Measurements from ENCODE around the gene SPEM1. TPM values are rescaled to one million over a fixed set of nuclear protein-coding genes. Genes with fewer than 3 reads are reported as not detected.
"Not testable (repeated sequence)": the region's sequence is repeated elsewhere in the genome, so short reads cannot be mapped to it uniquely, and the experiment has no call there.

The SPEM1 gene
- total and polyA plus RNA-seq, 7 donors: 0.06 TPM; not detected in 6

DNA sequence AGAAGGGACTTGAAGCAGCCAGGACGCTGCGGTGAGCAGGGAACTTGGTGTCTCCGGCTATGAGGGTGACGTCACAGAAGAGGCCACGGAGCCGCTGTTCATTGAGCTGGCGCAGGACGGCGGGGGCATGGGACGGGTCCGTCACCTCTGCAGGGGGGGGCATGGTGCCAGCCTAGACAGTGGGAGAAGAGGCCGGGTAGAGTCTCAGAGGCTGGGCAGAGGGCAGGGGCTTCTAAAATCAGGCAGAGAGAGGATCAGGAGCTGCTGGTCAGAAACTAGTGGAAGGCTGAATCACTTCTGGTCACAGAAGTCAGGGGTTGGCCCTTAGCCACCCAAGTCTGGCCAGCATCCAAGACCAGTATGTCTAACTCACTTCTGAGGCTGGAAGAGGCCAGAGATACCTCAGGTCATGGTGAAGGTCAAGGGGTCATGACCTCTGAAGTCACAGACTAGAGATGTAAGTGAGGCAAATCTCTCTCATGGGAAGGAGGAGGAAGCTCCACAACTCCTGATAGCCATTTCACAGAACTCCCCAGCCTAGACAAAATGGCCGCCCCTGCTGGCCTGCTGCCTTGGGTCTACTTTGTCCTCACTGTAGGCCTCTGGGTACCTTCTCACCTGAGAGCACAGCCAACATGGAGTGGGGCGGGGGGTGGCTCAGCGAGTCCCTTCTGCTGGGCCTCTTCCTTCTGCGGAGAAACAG, 46.7 kb downstream of the SPEM1 start:
- H3K9me3 ChIP-seq: no peaks in the 10 kb centered on the region
- DNase-seq (peak; percentile 83 to 90), ATAC-seq (peak; percentile 62 to 73 (median 66))
- peaks cover 31% of the 10 kb centered on the region for H3K4me1 ChIP-seq
- peaks cover 0 to 44% of the 10 kb centered on the region in 2 donors for H3K36me3 ChIP-seq (ENCODE audit: insufficient read depth in 1 of 2, low read depth in 1 of 2)
- H3K27ac ChIP-seq: peak overlapping the region; percentile 66
- WGBS, 3 donors: 40 to 68% (median 48%) methylated on average over 15 to 16 of the region's 16 CpGs
- no peak overlapping the region for H3K4me3 ChIP-seq
- no peaks in the 10 kb centered on the region for H3K27me3 ChIP-seq (ENCODE audit: insufficient read depth in 3 of 3, low read length in 2 of 3)
- TF ChIP-seq, protein P1, sequence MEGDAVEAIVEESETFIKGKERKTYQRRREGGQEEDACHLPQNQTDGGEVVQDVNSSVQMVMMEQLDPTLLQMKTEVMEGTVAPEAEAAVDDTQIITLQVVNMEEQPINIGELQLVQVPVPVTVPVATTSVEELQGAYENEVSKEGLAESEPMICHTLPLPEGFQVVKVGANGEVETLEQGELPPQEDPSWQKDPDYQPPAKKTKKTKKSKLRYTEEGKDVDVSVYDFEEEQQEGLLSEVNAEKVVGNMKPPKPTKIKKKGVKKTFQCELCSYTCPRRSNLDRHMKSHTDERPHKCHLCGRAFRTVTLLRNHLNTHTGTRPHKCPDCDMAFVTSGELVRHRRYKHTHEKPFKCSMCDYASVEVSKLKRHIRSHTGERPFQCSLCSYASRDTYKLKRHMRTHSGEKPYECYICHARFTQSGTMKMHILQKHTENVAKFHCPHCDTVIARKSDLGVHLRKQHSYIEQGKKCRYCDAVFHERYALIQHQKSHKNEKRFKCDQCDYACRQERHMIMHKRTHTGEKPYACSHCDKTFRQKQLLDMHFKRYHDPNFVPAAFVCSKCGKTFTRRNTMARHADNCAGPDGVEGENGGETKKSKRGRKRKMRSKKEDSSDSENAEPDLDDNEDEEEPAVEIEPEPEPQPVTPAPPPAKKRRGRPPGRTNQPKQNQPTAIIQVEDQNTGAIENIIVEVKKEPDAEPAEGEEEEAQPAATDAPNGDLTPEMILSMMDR (IDR thresholded peaks at IDR 0.05): no peak
- intact Hi-C loops (cut with DNase I): no loop called here

DNA sequence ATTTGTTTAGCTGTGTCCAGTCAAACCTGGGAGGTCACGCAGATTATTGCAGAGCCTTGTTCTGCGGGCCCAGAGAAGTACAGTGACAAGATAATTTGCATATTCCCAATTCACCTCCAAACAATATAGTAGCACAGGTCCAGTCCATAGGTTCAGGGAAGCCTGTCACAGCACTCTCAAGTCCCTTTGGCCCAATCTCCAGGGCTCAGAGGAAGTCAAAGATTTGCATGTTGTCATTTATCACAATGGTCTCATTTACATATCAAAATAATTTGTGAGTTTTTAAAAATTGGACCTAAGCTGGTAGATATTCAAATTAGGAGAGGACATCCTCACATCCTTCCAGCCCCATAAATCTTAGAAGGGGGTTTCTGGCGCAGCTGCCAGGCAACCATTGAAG, 47.4 kb downstream of the SPEM1 start:
- Histone ChIP-seq H3K36me3 (ENCODE audit: insufficient read depth in 1 of 2, low read depth in 1 of 2) (peaks cover 0 to 37% of the 10 kb centered on the region in 2 donors), H3K9me3 (no peaks in the 10 kb centered on the region), H3K27ac (peak overlapping the region; percentile 66), H3K4me1 (peaks cover 31% of the 10 kb centered on the region), H3K27me3 (ENCODE audit: insufficient read depth in 3 of 3, low read length in 2 of 3) (no peaks in the 10 kb centered on the region), H3K4me3 (no peak overlapping the region)
- intact Hi-C loops (cut with DNase I): no loop called here
- ATAC-seq: no peak
- WGBS, 3 donors: 90 to 96% (median 90%) methylated on average over 3 of the region's 3 CpGs
- DNase-seq: no peak
- TF ChIP-seq, protein P1 (IDR thresholded peaks at IDR 0.05): no peak

DNA sequence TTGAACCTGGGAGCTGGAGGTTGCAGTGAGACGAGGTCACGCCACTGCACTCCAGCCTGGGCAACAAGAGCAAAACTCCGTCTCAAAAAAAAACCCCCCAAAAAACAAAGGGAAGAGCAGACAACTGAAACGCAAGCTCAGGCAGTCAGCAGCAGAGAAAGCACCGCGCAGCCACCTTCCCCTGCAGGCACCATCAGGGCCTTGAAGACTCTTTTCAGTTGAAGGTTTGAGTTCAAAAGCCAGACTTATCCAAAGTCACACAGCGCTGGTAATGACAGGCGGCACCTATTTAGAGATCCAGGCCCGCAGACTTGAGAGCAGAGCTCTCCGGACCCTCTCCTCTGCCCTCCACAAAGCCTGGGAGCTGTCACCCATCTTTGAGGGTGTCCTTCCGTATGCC, 48.2 kb downstream of the SPEM1 start:
- peak overlapping the region; percentile 23 for H3K27ac ChIP-seq
- H3K9me3 ChIP-seq: no peaks in the 10 kb centered on the region
- no peaks in the 10 kb centered on the region for H3K27me3 ChIP-seq (ENCODE audit: insufficient read depth in 3 of 3, low read length in 2 of 3)
- intact Hi-C loops (cut with DNase I): no loop called here
- H3K36me3 ChIP-seq (ENCODE audit: insufficient read depth in 1 of 2, low read depth in 1 of 2): peaks cover 0 to 31% of the 10 kb centered on the region in 2 donors
- peaks cover 32% of the 10 kb centered on the region for H3K4me1 ChIP-seq
- no peak overlapping the region for H3K4me3 ChIP-seq
- DNase-seq (no peak), ATAC-seq (no peak)
- 90 to 95% (median 94%) methylated on average over 11 of the region's 11 CpGs for WGBS, 3 donors
- TF ChIP-seq, protein P1 (IDR thresholded peaks at IDR 0.05): no peak

DNA sequence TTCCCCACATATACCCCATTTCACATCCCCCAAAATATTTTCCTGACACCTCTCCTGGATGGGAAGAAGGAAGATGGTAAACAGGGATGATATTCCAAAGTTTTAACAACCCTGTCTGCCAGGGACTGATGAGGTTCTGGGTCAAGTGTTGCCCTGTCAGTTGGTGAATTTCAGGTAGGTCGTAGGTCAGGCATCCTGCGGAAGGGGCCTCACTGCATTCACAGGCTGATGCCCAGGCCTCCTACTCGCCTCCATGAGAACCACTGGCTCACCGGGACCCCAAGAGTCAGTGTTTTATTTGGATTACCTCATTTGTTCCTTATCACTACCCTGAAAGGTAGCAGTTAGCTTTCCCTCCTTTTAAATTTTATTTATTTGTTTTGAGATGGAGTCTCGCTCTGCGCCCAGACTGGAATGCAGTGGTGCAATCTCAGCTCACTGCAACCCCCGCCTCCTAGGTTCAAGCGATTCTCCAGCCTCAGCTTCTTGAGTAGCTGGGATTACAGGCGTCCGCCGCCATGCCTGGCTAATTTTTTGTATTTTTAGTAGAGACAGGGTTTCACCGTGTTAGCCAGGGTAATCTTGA, 48.8 kb downstream of the SPEM1 start:
- ATAC-seq (no peak), DNase-seq (no peak)
- TF ChIP-seq, protein P1 (IDR thresholded peaks at IDR 0.05): no peak
- H3K9me3 ChIP-seq: no peaks in the 10 kb centered on the region
- no peaks in the 10 kb centered on the region for H3K27me3 ChIP-seq (ENCODE audit: insufficient read depth in 3 of 3, low read length in 2 of 3)
- H3K4me3 ChIP-seq: no peak overlapping the region
- no peak overlapping the region for H3K27ac ChIP-seq
- H3K36me3 ChIP-seq (ENCODE audit: insufficient read depth in 1 of 2, low read depth in 1 of 2): peaks cover 0 to 24% of the 10 kb centered on the region in 2 donors
- intact Hi-C loops (cut with DNase I): no loop called here
- 69 to 86% (median 76%) methylated on average over 12 of the region's 12 CpGs for WGBS, 3 donors
- peaks cover 37% of the 10 kb centered on the region for H3K4me1 ChIP-seq

DNA sequence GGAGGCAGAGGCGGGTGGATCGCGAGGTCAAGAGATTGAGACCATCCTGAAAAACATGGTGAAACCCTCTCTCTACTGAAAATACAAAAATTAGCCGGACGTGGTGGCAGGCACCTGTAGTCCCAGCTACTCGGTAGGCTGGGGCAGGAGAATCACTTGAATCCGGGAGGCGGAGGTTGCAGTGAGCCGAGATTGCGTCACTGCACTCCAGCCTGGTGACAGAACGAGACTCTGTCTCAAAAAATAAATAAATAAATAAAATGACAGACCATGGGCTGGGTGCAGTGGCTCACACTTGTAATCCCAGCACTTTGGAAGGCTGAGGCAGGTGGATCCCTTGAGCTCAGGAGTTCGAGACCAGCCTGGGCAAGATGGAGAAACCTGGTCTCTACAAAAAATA, 49.7 kb downstream of the SPEM1 start:
- ATAC-seq; H3K9me3 ChIP-seq; intact Hi-C loops (cut with DNase I); H3K27me3 ChIP-seq (ENCODE audit: insufficient read depth in 3 of 3, low read length in 2 of 3); DNase-seq; H3K4me3 ChIP-seq: not testable (repeated sequence)
- peak overlapping the region; percentile 30 for H3K27ac ChIP-seq
- WGBS, 3 donors: 91 to 92% (median 91%) methylated on average over 12 of the region's 12 CpGs
- H3K36me3 ChIP-seq (ENCODE audit: insufficient read depth in 1 of 2, low read depth in 1 of 2): peaks cover 0 to 17% of the 10 kb centered on the region in 2 donors
- H3K4me1 ChIP-seq: peaks cover 43% of the 10 kb centered on the region

DNA sequence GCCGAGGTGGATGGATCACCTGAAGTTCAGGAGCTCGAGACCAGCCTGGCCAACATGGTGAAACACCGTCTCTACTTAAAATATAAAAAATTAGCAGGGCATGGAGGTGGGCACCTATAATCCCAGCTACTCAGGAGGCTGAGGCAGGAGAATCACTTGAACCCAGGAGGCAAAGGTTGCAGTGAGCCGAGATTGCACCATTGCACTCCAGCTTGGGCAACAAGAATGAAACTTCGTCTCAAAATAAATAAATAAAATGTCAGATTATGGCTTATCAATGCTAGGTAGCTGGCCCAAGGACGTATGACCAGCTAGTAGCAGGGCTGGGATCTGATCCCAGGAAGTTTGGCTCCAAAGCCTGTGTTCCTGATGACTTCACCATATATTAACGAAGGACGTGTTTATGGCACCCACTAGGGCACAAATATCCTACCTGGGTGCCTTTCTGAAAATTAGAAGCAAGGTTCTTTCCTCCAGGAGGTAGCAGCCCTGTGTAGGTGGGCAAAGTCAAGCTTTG, 50.4 kb downstream of the SPEM1 start:
- H3K9me3 ChIP-seq; intact Hi-C loops (cut with DNase I); H3K4me3 ChIP-seq; ATAC-seq; H3K27me3 ChIP-seq (ENCODE audit: insufficient read depth in 3 of 3, low read length in 2 of 3); DNase-seq: not testable (repeated sequence)
- 56 to 73% (median 59%) methylated on average over 8 of the region's 8 CpGs for WGBS, 3 donors
- Histone ChIP-seq H3K36me3 (ENCODE audit: insufficient read depth in 1 of 2, low read depth in 1 of 2) (peaks cover 0 to 12% of the 10 kb centered on the region in 2 donors), H3K27ac (peak overlapping the region; percentile 30), H3K4me1 (peaks cover 50% of the 10 kb centered on the region)
